Liver (tissue), 9 donors: Measurements from ENCODE around the gene CIB1. TPM values are rescaled to one million over a fixed set of nuclear protein-coding genes. Genes with fewer than 3 reads are reported as not detected.

Source experiments
- DNase-seq: peaks from one replicate; pipeline ENCODE4 v3.0.0-alpha.2; 2017; ENCODE audit warnings: low spot score
- H3K27ac ChIP-seq, 2 donors: one replicate each; pipeline ENCODE4 v1.7.0; 2013; ENCODE audit warnings: inconsistent platforms in 2 of 2, low read length in 2 of 2, control low read depth in 1 of 2, low read depth in 1 of 2, mild to moderate bottlenecking in 1 of 2
- H3K27me3 ChIP-seq, 4 donors: one replicate each; pipeline versions ENCODE4 v1.6.1 to v1.7.0; 2013; ENCODE audit warnings: low read length in 3 of 4, inconsistent platforms in 1 of 4, mild to moderate bottlenecking in 1 of 4, moderate library complexity in 1 of 4; ENCODE audit not compliant: control insufficient read depth in 4 of 4, insufficient read depth in 4 of 4
- H3K36me3 ChIP-seq, 4 donors: one replicate each; pipeline versions ENCODE4 v1.6.1 to v1.7.0; 2013; ENCODE audit warnings: low read length in 3 of 4, mild to moderate bottlenecking in 3 of 4, low read depth in 1 of 4, moderate library complexity in 1 of 4; ENCODE audit not compliant: control insufficient read depth in 4 of 4, insufficient read depth in 3 of 4
- H3K4me1 ChIP-seq, 4 donors: one replicate each; pipeline versions ENCODE4 v1.6.1 to v1.7.0; 2013; ENCODE audit warnings: low read length in 3 of 4, mild to moderate bottlenecking in 3 of 4, moderate library complexity in 1 of 4; ENCODE audit not compliant: control insufficient read depth in 4 of 4, insufficient read depth in 4 of 4
- H3K4me3 ChIP-seq, 3 donors: one replicate each; pipeline versions ENCODE4 v1.6.1 to v1.7.0; 2013; ENCODE audit warnings: low read length in 3 of 3, control low read depth in 1 of 3, low read depth in 1 of 3, mild to moderate bottlenecking in 1 of 3
- H3K9ac ChIP-seq, 2 donors: one replicate each; pipeline ENCODE4 v1.7.0; 2013; ENCODE audit warnings: low read length in 2 of 2, mild to moderate bottlenecking in 2 of 2, moderate library complexity in 2 of 2, control low read depth in 1 of 2, low read depth in 1 of 2
- H3K9me3 ChIP-seq, 4 donors: one replicate each; pipeline versions ENCODE4 v1.6.1 to v1.7.0; 2013; ENCODE audit warnings: low read length in 3 of 4; ENCODE audit not compliant: control insufficient read depth in 4 of 4
- FOXA1 ChIP-seq: IDR thresholded peaks from 2 replicates; pipeline ENCODE4 v1.6.1; 2016; ENCODE audit warnings: antibody characterized with exemption
- GABPA ChIP-seq, 2 donors: IDR thresholded peaks in 1 of 2; conservative IDR thresholded peaks in 1 of 2; 2 replicates each; pipeline ENCODE4 v1.6.1; 2016; ENCODE audit warnings: antibody characterized with exemption in 2 of 2, mild to moderate bottlenecking in 1 of 2, moderate library complexity in 1 of 2
- HNF4G ChIP-seq: IDR thresholded peaks from 2 replicates; pipeline ENCODE4 v1.6.1; 2016; ENCODE audit warnings: antibody characterized with exemption
- JUND ChIP-seq, 2 donors: IDR thresholded peaks; 2 replicates each; pipeline ENCODE4 v1.6.1; 2016; ENCODE audit warnings: antibody characterized with exemption in 2 of 2
- RXRA ChIP-seq, 2 donors: IDR thresholded peaks; 2 replicates each; pipeline ENCODE4 v1.6.1; 2017 to 2018; ENCODE audit warnings: antibody characterized with exemption in 2 of 2, mild to moderate bottlenecking in 1 of 2
- SP1 ChIP-seq: IDR thresholded peaks from 2 replicates; pipeline ENCODE4 v1.6.1; 2018; ENCODE audit warnings: antibody characterized with exemption, mild to moderate bottlenecking
- TAF1 ChIP-seq: conservative IDR thresholded peaks from 2 replicates; pipeline ENCODE4 v1.6.1; 2016; ENCODE audit warnings: antibody characterized with exemption, mild to moderate bottlenecking
- WGBS: extraction: QIAGEN DNeasy Blood & Tissue Kit; methylation state at CpG from one replicate; pipeline ENCODE4 v1.1.7; 2013; 5-methylcytosine and 5-hydroxymethylcytosine counted together
- polyA plus RNA-seq, 2 donors: library from polyadenylated mRNA; stranded (reverse) in 1 of 2; unstranded in 1 of 2; fragments of 200-250 nt in 1 of 2; fragments of >200 nt in 1 of 2; fragmentation: Nextera tagmentation in 1 of 2; extraction: Ambion mirVana in 1 of 2; gene quantifications; one replicate each; pipeline versions ENCODE4 v1.2.1 to v1.2.3, GENCODE V29; 2013 to 2015
- total RNA-seq, 2 donors: library from RNA; depleted of rRNA; stranded (reverse); fragments of >200 nt; gene quantifications; one replicate each; pipeline ENCODE4 v1.2.3, GENCODE V29; 2014
- TF ChIP-seq, protein P1 (sequence below): IDR thresholded peaks from 2 replicates; pipeline ENCODE4 v1.6.1; 2016; ENCODE audit warnings: antibody characterized with exemption
- TF ChIP-seq, protein P2 (sequence below): fragments of 150-350 bp; IDR thresholded peaks from 2 replicates; pipeline ENCODE4 v1.5.1; 2017; ENCODE audit warnings: improper control_type of control experiment, low read depth, low read length; ENCODE audit not compliant: missing input control
- TF ChIP-seq, protein P3 (sequence below): IDR thresholded peaks from 2 replicates; pipeline ENCODE4 v1.6.1; 2016; ENCODE audit warnings: antibody characterized with exemption
- TF ChIP-seq, protein P4 (sequence below): IDR thresholded peaks from 2 replicates; pipeline ENCODE4 v1.6.1; 2016; ENCODE audit warnings: antibody characterized with exemption
- donor health status: healthy.
- donor health status: healthy.
- donor health status: healthy.
- donor health status: healthy.
- donor health status: healthy.

CIB1 gene
- total and polyA plus RNA-seq, 4 donors = 14.9 to 107 (median 49.3) TPM

DNA sequence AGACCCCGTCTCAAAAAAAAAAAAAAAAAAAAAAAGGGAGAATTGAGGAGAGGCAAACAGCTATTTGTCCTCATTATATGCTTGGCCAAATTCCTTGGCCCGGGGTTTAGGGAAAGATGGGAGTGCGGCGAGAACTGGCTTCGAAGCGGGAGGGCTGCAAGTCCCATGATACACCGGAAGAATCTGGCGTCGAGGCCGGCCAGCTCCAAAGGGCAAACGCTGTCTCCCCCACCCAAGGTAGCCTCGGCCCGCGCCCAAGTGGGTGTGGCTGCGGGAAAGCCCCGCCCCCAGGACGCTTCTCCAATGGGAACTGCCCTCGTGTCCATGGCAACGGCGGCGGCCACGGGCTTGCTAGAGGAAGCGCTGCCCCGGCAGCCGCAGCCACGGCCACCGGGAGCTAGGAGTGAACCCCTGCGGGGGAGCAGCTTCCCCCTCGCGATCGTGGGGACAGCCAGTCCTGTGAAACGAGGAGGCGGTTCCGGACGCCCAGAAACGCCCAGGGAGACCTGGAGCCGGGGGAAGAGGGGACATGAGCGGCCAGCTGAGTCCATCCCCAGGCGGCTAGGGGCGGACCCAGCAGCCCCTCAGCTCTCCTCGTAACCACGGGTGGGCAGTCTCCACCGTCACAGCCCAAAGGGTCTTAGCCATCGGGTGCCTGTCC is 15.6 kb upstream of the CIB1 start, which contains the start of gene TTLL13 (continued):
- TF ChIP-seq, protein P1, sequence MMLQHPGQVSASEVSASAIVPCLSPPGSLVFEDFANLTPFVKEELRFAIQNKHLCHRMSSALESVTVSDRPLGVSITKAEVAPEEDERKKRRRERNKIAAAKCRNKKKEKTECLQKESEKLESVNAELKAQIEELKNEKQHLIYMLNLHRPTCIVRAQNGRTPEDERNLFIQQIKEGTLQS = no peak
- TF ChIP-seq GABPA (IDR thresholded peaks at IDR 0.05 in 1 of 2, conservative IDR thresholded peaks at IDR 0.05 in 1 of 2) (peak in 1 of 2 donors; percentile 54), HNF4G (no peak), SP1 (peak; percentile 74), TAF1 (no peak)
- TF ChIP-seq, protein P2, sequence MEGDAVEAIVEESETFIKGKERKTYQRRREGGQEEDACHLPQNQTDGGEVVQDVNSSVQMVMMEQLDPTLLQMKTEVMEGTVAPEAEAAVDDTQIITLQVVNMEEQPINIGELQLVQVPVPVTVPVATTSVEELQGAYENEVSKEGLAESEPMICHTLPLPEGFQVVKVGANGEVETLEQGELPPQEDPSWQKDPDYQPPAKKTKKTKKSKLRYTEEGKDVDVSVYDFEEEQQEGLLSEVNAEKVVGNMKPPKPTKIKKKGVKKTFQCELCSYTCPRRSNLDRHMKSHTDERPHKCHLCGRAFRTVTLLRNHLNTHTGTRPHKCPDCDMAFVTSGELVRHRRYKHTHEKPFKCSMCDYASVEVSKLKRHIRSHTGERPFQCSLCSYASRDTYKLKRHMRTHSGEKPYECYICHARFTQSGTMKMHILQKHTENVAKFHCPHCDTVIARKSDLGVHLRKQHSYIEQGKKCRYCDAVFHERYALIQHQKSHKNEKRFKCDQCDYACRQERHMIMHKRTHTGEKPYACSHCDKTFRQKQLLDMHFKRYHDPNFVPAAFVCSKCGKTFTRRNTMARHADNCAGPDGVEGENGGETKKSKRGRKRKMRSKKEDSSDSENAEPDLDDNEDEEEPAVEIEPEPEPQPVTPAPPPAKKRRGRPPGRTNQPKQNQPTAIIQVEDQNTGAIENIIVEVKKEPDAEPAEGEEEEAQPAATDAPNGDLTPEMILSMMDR = no peak

DNA sequence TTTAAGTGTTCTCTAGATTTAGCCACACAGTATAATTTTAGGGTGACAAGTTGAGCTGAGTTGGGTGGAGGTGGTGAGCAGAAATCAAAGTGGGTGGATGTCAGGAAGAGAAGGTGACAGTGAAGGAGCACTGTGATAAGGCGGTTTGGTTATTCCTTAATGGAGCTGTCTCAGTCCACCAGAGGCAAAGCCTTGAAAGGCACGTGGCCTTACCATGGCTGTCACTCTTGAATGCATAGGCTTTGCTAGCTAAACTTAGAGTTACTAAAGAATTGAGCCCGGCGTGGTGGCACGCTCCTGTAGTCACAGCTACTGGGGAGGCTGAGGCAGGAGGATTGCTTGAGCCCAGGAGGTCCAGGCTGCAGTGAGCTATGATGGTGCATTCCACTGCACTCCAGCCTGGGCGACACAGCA is 15.1 kb upstream of the CIB1 start:
- TF ChIP-seq JUND (IDR thresholded peaks at IDR 0.05) (no peak), FOXA1 (no peak)
- TF ChIP-seq, protein P3, sequence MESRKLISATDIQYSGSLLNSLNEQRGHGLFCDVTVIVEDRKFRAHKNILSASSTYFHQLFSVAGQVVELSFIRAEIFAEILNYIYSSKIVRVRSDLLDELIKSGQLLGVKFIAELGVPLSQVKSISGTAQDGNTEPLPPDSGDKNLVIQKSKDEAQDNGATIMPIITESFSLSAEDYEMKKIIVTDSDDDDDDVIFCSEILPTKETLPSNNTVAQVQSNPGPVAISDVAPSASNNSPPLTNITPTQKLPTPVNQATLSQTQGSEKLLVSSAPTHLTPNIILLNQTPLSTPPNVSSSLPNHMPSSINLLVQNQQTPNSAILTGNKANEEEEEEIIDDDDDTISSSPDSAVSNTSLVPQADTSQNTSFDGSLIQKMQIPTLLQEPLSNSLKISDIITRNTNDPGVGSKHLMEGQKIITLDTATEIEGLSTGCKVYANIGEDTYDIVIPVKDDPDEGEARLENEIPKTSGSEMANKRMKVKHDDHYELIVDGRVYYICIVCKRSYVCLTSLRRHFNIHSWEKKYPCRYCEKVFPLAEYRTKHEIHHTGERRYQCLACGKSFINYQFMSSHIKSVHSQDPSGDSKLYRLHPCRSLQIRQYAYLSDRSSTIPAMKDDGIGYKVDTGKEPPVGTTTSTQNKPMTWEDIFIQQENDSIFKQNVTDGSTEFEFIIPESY = no peak
- Histone ChIP-seq H3K36me3 (no peaks in the 10 kb centered on the region), H3K4me1 (peaks cover 0 to 11% (median 6%) of the 10 kb centered on the region in 4 donors), H3K9ac (no peak overlapping the region), H3K9me3 (no peaks in the 10 kb centered on the region), H3K27ac (peak overlapping the region in 1 of 2 donors; percentile 27), H3K27me3 (no peaks in the 10 kb centered on the region), H3K4me3 (no peak overlapping the region)
- 75% methylated on average over 6 of the region's 6 CpGs for WGBS
- DNase-seq = no peak

DNA sequence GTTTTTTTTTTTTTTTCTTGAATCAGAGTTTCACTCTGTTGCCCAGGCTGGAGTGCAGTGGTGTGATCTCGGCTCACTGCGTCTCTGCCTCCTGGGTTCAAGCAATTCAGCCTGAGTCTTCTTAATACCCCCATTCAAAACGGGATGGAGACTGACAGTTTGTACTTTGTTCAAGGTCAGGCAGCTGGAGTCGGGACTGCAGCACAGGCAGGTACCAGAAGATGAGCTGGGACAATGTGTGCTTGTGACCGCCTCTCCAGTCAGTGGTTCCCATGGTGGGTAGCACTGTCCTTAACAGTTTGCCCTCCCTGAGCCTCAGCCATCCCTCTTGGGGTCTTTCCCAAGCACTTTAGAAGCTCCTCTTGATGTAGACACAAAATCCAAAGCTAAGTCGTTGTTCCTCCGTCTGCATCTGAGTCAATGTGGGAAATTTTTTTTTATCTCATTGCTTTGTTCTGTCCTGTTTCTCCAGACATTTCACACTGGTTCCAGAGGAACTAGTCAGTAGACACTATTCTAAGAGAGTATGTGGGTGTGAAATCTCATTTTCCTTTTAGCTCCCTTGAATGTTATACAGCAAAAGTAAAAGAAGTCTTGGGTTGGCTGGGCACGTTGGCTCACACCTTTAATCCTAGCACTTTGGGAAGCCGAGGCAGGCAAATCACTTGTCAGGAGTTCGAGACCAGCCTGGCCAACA is 10.3 kb upstream of the CIB1 start:
- WGBS = 85% methylated on average over 10 of the region's 10 CpGs
- no peak overlapping the region for H3K27ac ChIP-seq
- DNase-seq = no peak
- no peaks in the 10 kb centered on the region for H3K27me3 ChIP-seq
- H3K9me3 ChIP-seq = no peaks in the 10 kb centered on the region
- peaks cover 0 to 7% (median 2%) of the 10 kb centered on the region in 4 donors for H3K36me3 ChIP-seq
- no peak overlapping the region for H3K4me3 ChIP-seq
- H3K9ac ChIP-seq = no peak overlapping the region
- TF ChIP-seq HNF4G (no peak), RXRA (IDR thresholded peaks at IDR 0.05) (no peak)
- TF ChIP-seq, protein P4, sequence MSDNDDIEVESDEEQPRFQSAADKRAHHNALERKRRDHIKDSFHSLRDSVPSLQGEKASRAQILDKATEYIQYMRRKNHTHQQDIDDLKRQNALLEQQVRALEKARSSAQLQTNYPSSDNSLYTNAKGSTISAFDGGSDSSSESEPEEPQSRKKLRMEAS = no peak
- H3K4me1 ChIP-seq = peaks cover 0 to 4% (median 1%) of the 10 kb centered on the region in 4 donors
